AG08396 (cell line): ENCODE results near the gene SNX20.

ENCODE experiments used
- DNase-seq: peaks from one replicate; pipeline ENCODE4 v3.0.0; 2012; ENCODE audit warnings: low spot score, mixed read lengths

The SNX20 gene

DNA sequence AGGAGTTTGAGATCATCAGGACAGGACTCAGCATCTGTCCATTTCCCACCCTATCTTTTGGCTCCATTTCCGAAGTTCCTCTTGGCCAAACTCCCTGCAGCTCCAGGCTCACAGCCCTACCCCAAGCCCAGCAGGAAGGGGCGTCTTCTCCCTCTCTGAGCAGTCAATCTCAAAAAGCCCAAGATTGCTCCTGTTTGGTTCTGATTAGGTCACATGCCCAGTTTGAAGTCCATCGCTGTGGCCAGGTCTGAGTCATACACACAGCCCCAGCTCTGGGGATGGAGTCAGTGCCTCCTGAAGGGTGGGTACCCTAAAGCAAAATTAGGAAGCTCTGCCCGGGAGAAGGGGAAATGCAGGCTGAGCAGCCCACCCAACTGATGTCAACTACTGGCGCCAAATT is 23.9 kb downstream of the SNX20 start:
- no peak for DNase-seq

DNA sequence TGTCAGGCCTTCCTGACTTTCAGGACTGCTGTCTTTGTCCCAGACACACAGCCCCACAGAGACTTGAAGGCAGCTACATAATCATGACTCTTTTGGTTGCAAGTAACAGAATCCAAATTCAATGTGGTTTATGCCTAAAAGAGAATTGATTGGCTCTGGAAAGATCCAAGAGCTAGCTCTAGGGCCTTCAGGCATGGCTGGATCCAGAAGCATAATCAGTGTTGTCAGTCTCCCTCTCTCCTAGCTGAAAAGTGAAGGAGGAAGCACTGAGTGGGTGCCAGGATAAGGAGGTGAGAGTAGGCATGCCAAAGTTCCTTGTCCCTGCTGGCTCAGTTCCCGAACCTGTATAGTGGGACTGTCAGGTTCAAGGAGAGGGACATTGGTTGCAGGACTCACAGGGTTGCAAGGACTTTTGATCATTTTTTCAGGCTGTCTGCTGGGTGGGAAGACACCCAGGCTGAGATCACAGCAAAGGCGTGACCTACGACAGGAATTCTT is 25.5 kb downstream of the SNX20 start:
- no peak for DNase-seq

- no peak for DNase-seq
Measured at GRCh38 chr16:50653633-50654519, 27.2 kb downstream of the SNX20 start.

DNA sequence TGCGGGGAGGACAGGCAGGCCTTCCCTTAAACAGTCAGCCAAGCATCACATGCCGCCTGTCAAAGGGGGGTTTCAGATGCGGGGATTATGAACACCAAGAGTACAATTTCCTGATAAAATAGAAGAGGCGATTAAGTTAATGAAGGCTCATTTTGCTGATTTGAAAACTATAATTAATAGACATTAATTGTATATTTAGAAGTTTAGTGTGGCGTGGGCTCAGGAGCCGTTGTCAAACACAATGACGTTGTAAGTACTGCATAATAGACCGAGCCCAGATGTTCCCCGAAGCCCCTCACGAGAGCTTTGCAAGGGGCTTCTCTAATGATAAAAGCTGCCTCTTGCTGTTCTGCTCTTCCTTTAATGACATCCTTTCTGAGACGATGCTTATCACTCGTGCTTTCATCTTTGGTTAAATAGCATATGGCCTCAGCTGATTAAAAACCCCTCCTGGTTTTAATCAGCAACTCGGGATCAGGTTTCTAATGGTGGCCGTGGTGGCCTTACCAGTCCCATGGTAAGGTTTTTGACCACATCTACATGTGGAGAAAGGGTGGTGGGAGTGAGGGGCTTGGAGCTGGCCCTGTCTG is 28.2 kb downstream of the SNX20 start:
- DNase-seq, result no peak

- DNase-seq, result no peak
Measured at GRCh38 chr16:50651835-50652438, 29.2 kb downstream of the SNX20 start.

GRCh38 chr16:50646345-50646744 is 34.8 kb downstream of the SNX20 start:
- DNase-seq, result no peak

DNA sequence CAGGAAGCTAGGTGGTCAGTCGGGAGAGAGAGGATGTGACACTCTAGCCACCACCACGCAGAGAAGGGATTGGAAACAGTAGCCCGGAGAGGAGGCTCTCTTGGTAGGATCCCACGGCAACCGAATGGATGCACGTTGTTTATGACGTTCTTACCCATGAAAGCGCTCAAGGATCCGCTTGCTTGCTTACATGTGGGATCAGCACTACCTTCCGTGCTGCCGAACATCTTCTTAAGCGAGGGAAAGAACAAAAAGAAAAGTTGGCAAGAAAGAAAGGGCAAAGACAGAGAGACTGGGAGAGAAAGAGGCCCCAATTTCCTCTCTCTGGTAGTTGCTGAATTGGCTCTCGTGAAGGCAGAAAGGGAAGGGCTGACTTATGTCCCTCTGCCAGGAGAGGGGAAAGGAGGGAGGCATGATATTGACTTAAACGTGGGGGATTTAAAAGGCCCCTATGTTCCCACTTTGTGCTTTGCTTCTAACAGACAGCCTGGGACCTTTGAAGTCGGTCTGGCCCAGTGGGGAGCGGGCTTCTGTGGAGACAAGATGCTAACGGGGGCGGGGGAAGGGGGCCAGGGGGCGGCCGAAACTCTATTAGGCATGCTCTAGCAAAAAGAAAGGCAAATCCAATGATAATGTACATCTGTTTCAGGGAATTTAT is 35.4 kb downstream of the SNX20 start:
- no peak for DNase-seq

- peak; percentile 47 for DNase-seq
Measured at GRCh38 chr16:50644729-50645128, 36.4 kb downstream of the SNX20 start.

DNA sequence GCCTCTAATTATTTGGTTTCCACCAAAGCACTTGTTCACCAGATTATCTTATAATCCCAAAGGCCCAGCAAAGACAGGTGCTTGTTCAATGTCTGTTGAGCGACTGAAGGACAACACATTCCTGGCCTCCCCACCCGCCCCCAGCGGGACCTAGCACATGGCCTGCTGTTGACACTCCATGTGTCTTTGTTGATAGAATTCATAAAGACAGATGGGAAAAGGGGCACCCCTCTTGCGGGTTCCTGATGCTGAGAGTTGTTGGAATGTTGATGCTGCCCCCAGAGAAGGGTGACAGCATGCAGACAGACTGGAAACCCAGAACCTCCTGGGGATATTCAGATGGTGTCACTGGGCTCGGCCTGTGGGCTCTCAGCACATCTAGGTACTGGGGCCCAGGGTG is 36.9 kb downstream of the SNX20 start:
- no peak for DNase-seq

DNA sequence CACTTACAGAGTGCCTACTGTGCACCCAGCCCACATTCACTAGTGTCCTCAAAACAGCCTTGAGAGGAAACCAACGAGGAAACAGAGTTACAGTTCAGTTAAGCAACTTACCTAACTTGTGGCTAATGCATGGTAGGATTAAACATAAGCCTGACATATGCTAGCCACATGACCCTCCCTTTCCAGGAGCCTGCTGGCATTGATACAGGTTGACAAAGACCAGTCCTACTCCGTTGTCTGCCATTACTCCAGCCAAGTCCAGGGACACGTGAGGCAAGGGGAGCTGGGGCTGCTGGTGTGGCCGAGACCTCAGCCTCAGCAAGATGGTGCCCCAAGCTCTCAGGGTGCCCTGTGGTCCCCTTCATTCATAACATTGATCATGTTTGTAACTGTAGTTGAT is 37.9 kb downstream of the SNX20 start:
- DNase-seq, result no peak

DNA sequence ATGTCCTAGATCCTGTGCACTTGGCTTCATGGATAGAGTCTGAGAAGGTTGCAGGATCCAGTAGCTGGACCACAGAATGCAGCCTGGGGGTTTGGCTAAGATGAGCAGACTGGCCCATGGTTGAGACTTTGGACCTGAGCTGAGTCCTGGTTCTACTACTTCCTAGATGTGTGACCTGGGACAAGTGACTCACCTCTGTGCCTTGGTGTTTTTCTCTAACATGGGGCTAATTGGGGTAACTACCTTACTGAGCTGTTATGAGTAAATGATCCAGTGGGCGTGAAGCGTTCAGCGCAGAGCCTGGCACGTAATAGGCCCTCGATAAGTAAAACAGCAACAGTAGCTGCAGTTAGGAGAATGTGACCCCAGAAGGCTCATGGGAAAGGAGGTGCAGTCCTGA is 38.8 kb downstream of the SNX20 start:
- no peak for DNase-seq

DNA sequence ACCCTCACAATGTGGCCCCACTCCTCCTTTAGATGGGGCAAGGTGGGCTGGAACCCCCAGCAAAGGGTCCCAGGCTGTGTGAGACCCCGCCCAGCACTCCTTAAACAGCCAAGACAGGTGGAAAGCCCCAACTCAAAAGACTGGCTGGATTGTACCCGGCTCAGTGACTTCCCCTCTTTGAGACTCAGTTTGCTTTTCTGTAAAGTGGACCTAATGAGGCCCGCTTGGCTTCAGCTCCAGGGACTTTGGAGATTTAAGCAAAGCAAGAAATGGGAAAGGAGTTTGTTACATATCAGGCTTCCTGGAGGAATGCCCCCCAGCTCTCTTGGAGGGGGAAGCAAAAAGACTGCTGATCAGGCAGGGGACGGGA is 39.3 kb downstream of the SNX20 start:
- DNase-seq, result no peak

GRCh38 chr16:50640919-50641817 is 39.9 kb downstream of the SNX20 start:
- DNase-seq, result no peak

GRCh38 chr16:50640391-50640790 is 40.7 kb downstream of the SNX20 start:
- no peak for DNase-seq

DNA sequence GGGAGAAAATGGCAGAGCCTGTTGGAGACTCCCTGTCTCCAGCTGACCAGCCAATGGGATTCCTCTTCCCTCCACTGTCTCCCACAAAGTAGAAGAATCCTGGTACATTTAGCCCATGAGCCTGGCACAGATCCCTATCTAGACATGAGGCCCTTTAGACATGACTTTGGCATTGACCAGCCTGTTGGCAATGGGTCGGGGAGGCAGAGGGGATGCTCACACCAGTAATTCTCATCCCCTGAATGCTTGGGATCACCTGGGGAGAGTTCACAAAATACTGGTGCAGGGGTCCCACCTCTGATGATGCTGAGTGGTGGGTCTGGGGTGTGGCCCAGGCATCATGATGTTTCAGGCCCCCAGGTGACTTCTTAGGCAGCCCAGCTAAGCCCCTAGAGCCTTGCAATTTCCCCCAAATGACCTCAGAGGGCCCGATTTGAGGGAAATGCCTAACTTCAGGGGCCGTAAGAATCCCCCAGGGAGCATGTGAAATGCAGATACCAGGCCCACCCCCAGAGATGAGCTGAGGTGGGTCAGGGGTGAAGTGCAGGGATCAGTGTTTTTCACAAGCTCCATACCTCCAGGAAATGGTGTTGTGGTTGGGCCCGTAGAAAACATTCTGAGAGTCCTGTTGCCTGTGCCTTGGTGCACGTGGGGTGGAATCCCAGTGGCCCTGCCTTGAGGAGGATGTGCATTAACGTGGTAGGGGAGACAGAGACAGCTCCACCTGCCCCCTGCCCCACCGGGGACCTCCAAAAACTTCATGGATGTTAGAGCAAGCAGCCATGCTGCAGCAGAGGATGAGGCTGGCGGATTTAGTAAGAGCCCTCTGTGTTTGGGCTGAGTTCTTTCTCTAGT is 42.1 kb downstream of the SNX20 start:
- no peak for DNase-seq

- DNase-seq, result no peak
Measured at GRCh38 chr16:50637716-50638602, 43.2 kb downstream of the SNX20 start.

DNA sequence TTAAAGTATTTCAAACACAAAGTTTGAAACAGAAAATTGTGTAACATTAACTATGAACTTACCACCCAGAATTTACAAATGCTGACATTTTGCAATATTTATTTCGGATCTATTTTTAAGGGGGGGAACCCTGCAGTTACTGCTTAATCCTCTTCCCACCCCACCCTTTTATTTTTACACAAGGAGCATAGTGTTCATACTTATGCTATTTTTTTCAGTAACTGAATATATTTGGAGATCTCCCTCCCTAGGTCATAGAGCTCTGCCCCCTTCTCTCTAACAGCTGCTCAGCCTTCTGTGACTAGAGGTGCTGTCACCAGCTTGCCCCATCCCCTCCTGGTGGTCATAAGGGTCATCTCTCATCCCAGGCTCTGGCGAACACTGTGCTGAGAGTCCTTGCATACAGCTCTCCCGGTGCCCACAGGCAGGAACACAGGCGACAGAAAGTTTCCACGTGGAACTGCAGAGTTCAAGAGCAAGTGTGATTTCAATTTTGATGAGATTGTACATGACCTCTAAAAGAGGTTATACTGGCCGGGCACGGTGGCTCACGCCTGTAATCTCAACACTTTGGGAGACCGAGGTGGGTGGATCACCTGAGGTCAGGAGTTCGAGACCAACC is 44.2 kb downstream of the SNX20 start:
- no peak for DNase-seq

DNA sequence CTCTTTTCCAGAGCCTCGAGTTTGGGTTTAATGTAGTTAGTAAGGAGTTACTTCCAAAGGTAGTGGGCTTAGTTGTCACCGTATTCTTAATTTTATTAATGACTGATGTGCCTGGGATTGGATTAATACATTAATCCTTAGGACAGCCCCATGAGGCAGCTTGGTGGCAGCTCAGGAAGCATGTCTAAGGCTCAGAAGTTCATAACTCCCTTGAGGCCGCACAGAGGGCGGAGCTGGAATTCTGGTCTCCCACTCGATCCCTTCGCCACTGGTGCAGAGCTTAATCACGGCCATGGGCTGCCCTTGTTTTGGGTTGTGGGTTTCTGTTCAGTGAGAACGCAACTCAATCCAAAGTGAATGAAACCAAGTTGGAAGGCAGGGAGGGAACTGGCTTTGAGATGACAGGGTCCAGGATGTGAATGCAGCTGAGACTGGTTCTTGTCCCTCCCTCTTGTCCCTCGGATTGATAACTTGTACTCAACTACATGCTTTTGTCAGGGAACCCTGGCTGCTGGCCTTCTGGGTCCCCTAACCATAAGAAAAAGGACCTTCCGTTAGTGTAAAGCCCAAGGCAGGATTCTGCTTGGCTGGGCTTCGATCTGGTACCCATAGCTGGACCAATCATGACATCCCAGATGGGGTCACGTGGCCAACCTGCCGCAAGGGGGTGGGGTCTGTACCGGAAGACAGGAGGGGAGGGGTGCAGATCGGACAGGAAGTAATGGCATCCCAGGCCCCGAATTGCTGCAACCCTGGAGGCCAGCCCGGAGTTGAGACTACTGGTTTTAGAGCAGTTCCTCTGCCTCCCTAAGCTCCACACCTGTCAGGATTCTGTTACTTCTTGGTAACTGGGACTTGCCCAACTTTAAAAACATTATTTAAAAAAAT is 45.4 kb downstream of the SNX20 start:
- no peak for DNase-seq
